Fibroblast of skin of left biceps (primary cell): ENCODE results near the gene NFE2L1.

Experiments
- DNase-seq, 2 experiments: peaks; one replicate each; pipeline ENCODE4 v3.0.0-alpha.2; 2013; ENCODE audit warnings: low read depth in 2 of 2

Gene NFE2L1

GRCh38 chr17:48047113-48047740 is 932 bp upstream of the NFE2L1 start:
- DNase-seq, result no peak

GRCh38 chr17:48048384-48049126 is 396 bp downstream of the NFE2L1 start:
- peak in 1 of 2 experiments; percentile 47 for DNase-seq

GRCh38 chr17:48051283-48051682 is 3.1 kb downstream of the NFE2L1 start:
- DNase-seq, result no peak

GRCh38 chr17:48051706-48052486 is 3.7 kb downstream of the NFE2L1 start:
- peak; percentile 33 to 46 for DNase-seq

- DNase-seq, result no peak
These were observed 5.0 kb downstream of the NFE2L1 start for GRCh38 chr17:48052956-48053757.

GRCh38 chr17:48053758-48054237 is 5.6 kb downstream of the NFE2L1 start:
- no peak for DNase-seq

- no peak for DNase-seq
These were observed 6.4 kb downstream of the NFE2L1 start for GRCh38 chr17:48054238-48055185.

GRCh38 chr17:48055531-48056245 is 7.5 kb downstream of the NFE2L1 start:
- peak; percentile 81 to 85 for DNase-seq

- DNase-seq, result no peak
These were observed 8.1 kb downstream of the NFE2L1 start for GRCh38 chr17:48056246-48056745.

GRCh38 chr17:48056879-48057278 is 8.7 kb downstream of the NFE2L1 start:
- no peak for DNase-seq

- DNase-seq, result no peak
These were observed 9.5 kb downstream of the NFE2L1 start for GRCh38 chr17:48057626-48058025.

GRCh38 chr17:48058393-48059124 is 10.4 kb downstream of the NFE2L1 start:
- no peak for DNase-seq

GRCh38 chr17:48059125-48059668 is 11.0 kb downstream of the NFE2L1 start:
- DNase-seq, result no peak

- no peak for DNase-seq
These were observed 12.1 kb downstream of the NFE2L1 start for GRCh38 chr17:48060249-48060648.

- DNase-seq, result no peak
These were observed 14.1 kb downstream of the NFE2L1 start for GRCh38 chr17:48062273-48062672.

GRCh38 chr17:48064638-48065037 is 16.5 kb downstream of the NFE2L1 start:
- no peak for DNase-seq

GRCh38 chr17:48066192-48066591 is 18.0 kb downstream of the NFE2L1 start:
- no peak for DNase-seq

- DNase-seq, result no peak
These were observed 18.5 kb downstream of the NFE2L1 start for GRCh38 chr17:48066656-48067055.

GRCh38 chr17:48067245-48067644 is 19.1 kb downstream of the NFE2L1 start:
- DNase-seq, result no peak
